Sigmoid colon (tissue), 7 donors: ENCODE results near the gene ZNF775. TPM values are rescaled to one million over a fixed set of nuclear protein-coding genes. Genes with fewer than 3 reads are reported as not detected.
A peak's percentile ranks its signal among the peaks of the same experiment; 100 is the strongest.

ENCODE experiments used
- DNase-seq: peaks from one replicate; pipeline ENCODE4 v3.0.0-alpha.2; 2019
- H3K27ac ChIP-seq, 4 donors: fragments of 200-600 bp; sonication (generic); one replicate each; pipeline ENCODE4 v1.5.1; 2016 to 2019; ENCODE audit warnings: mild to moderate bottlenecking in 1 of 4
- H3K27me3 ChIP-seq, 3 donors: fragments of 200-600 bp; sonication (generic); one replicate each; pipeline ENCODE4 v1.5.1; 2019; ENCODE audit warnings: mild to moderate bottlenecking in 1 of 3
- H3K36me3 ChIP-seq, 4 donors: fragments of 200-600 bp; sonication (generic); one replicate each; pipeline ENCODE4 v1.5.1; 2016 to 2019
- H3K4me1 ChIP-seq, 4 donors: fragments of 200-600 bp; sonication (generic); one replicate each; pipeline ENCODE4 v1.5.1; 2017 to 2019
- H3K4me3 ChIP-seq, 4 donors: fragments of 200-600 bp; sonication (generic); one replicate each; pipeline ENCODE4 v1.5.1; 2017 to 2019; ENCODE audit warnings: mild to moderate bottlenecking in 2 of 4, moderate library complexity in 1 of 4
- H3K9me3 ChIP-seq, 4 donors: fragments of 200-600 bp in 3 of 4; sonication (generic) in 3 of 4; one replicate each; pipeline versions ENCODE4 v1.5.1 to v1.6.1; 2013 to 2019
- CTCF ChIP-seq, 4 experiments: fragments of 450-650 bp in 3 of 4; fragments of 200-600 bp in 1 of 4; IDR thresholded peaks; one replicate each; pipeline ENCODE4 v1.5.1; 2016 to 2019; ENCODE audit warnings: antibody characterized with exemption in 4 of 4, mild to moderate bottlenecking in 3 of 4, moderate library complexity in 2 of 4
- EP300 ChIP-seq, 4 donors: sonication (generic); formaldehyde crosslinking; IDR thresholded peaks; one replicate each; pipeline ENCODE4 v1.6.1; 2017; ENCODE audit warnings: antibody characterized with exemption in 4 of 4
- POLR2A ChIP-seq, 2 donors: fragments of 450-650 bp; IDR thresholded peaks; one replicate each; pipeline ENCODE4 v1.6.1; 2016; ENCODE audit warnings: antibody characterized with exemption in 2 of 2, mild to moderate bottlenecking in 2 of 2, moderate library complexity in 2 of 2
- POLR2AphosphoS5 ChIP-seq, 4 donors: sonication (generic); formaldehyde crosslinking; IDR thresholded peaks; one replicate each; pipeline ENCODE4 v1.6.1; 2017; ENCODE audit warnings: antibody characterized with exemption in 4 of 4
- WGBS, 2 donors: extraction: QIAGEN DNeasy Blood & Tissue Kit; methylation state at CpG; one replicate each; pipeline ENCODE4 v1.1.7; 2013; 5-methylcytosine and 5-hydroxymethylcytosine counted together
- intact Hi-C: fragments of 100-400 bp; cut with DNase I; formaldehyde crosslinking; loops from one replicate; pipeline ENCODE4 v1.15.1; 2023
- polyA plus RNA-seq, 3 donors: library from polyadenylated mRNA; stranded (reverse); fragments of 200-250 nt; gene quantifications; one replicate each; pipeline ENCODE4 v1.2.3, GENCODE V29; 2013
- total RNA-seq, 4 donors: library from RNA; depleted of rRNA; stranded (reverse); fragments of >200 nt; gene quantifications; one replicate each; pipeline ENCODE4 v1.1.0, GENCODE V29; 2016
- donor health status: healthy with polysubstance abuse.
- donor health status: Bipolar disorder and iron deficiency.
- donor health status: healthy.

The ZNF775 gene
- total and polyA plus RNA-seq, 7 donors = 3.0 to 10.7 (median 6.1) TPM

GRCh38 chr7:150389532-150389816 is 10.3 kb downstream of the ZNF775 start:
- no peak for DNase-seq
- WGBS, 2 donors = 53 to 70% methylated on average over 5 of the region's 5 CpGs
- TF ChIP-seq POLR2A (IDR thresholded peaks at IDR 0.05) (no peak), CTCF (IDR thresholded peaks at IDR 0.05) (no peak), POLR2AphosphoS5 (IDR thresholded peaks at IDR 0.05) (no peak), EP300 (IDR thresholded peaks at IDR 0.05) (no peak)

GRCh38 chr7:150390205-150390604 is 11.1 kb downstream of the ZNF775 start:
- no peak for TF ChIP-seq CTCF (IDR thresholded peaks at IDR 0.05)
- TF ChIP-seq POLR2AphosphoS5 (IDR thresholded peaks at IDR 0.05) = no peak
- no peak for TF ChIP-seq EP300 (IDR thresholded peaks at IDR 0.05)
- TF ChIP-seq POLR2A (IDR thresholded peaks at IDR 0.05) = no peak
- no peaks in the 10 kb centered on the region for H3K36me3 ChIP-seq
- H3K4me3 ChIP-seq = no peak overlapping the region
- H3K9me3 ChIP-seq = no peaks in the 10 kb centered on the region
- H3K27me3 ChIP-seq = no peaks in the 10 kb centered on the region
- H3K4me1 ChIP-seq = peaks cover 0 to 17% (median 10%) of the 10 kb centered on the region in 4 donors
- DNase-seq = no peak
- WGBS, 2 donors = 86 to 92% methylated on average over 7 of the region's 7 CpGs
- no peak overlapping the region for H3K27ac ChIP-seq
- intact Hi-C loops = no loop called here

More at GRCh38 chr7:150389532-150389816, 10.3 kb downstream of the ZNF775 start:
- peaks cover 0 to 17% (median 13%) of the 10 kb centered on the region in 4 donors for H3K4me1 ChIP-seq
- H3K27me3 ChIP-seq = no peaks in the 10 kb centered on the region
- intact Hi-C loops = loop anchor here (2.0 kb wide), 2 partner anchors 31 to 103 kb away; no protein-coding TSS in a partner anchor
- no peaks in the 10 kb centered on the region for H3K36me3 ChIP-seq
- H3K9me3 ChIP-seq = no peaks in the 10 kb centered on the region
- H3K4me3 ChIP-seq = no peak overlapping the region
- peak overlapping the region; percentile 60 to 76 (median 67) for H3K27ac ChIP-seq

GRCh38 chr7:150393325-150393724 is 14.2 kb downstream of the ZNF775 start:
- WGBS, 2 donors = 20 to 69% methylated on average over 3 of the region's 3 CpGs
- Histone ChIP-seq H3K4me1 (peaks cover 0 to 14% (median 8%) of the 10 kb centered on the region in 4 donors), H3K9me3 (no peaks in the 10 kb centered on the region), H3K4me3 (no peak overlapping the region), H3K36me3 (peaks cover 0 to 20% (median 13%) of the 10 kb centered on the region in 4 donors), H3K27me3 (no peaks in the 10 kb centered on the region), H3K27ac (peak overlapping the region in 1 of 4 donors; percentile 2)
- TF ChIP-seq POLR2A (IDR thresholded peaks at IDR 0.05) = no peak
- no peak for TF ChIP-seq EP300 (IDR thresholded peaks at IDR 0.05)
- TF ChIP-seq POLR2AphosphoS5 (IDR thresholded peaks at IDR 0.05) = no peak
- TF ChIP-seq CTCF (IDR thresholded peaks at IDR 0.05) = no peak
- no peak for DNase-seq
- intact Hi-C loops = no loop called here

GRCh38 chr7:150396426-150396825 is 17.3 kb downstream of the ZNF775 start:
- Histone ChIP-seq H3K27me3 (no peaks in the 10 kb centered on the region), H3K36me3 (peaks cover 0 to 27% (median 16%) of the 10 kb centered on the region in 4 donors), H3K27ac (no peak overlapping the region), H3K4me1 (peaks cover 0 to 3% (median 0%) of the 10 kb centered on the region in 4 donors), H3K9me3 (no peaks in the 10 kb centered on the region), H3K4me3 (no peak overlapping the region)
- 91 to 97% methylated on average over 20 of the region's 20 CpGs for WGBS, 2 donors
- peak; percentile 61 for DNase-seq
- TF ChIP-seq POLR2AphosphoS5 (IDR thresholded peaks at IDR 0.05) (no peak), POLR2A (IDR thresholded peaks at IDR 0.05) (no peak), EP300 (IDR thresholded peaks at IDR 0.05) (no peak), CTCF (IDR thresholded peaks at IDR 0.05) (no peak)
- intact Hi-C loops = no loop called here

GRCh38 chr7:150396851-150397260 is 17.7 kb downstream of the ZNF775 start:
- no peak for TF ChIP-seq POLR2A (IDR thresholded peaks at IDR 0.05)
- TF ChIP-seq POLR2AphosphoS5 (IDR thresholded peaks at IDR 0.05) = no peak
- TF ChIP-seq CTCF (IDR thresholded peaks at IDR 0.05) = no peak
- TF ChIP-seq EP300 (IDR thresholded peaks at IDR 0.05) = no peak
- 96 to 98% methylated on average over 48 of the region's 48 CpGs for WGBS, 2 donors
- no peak overlapping the region for H3K27ac ChIP-seq
- no peaks in the 10 kb centered on the region for H3K9me3 ChIP-seq
- peaks cover 0 to 3% (median 0%) of the 10 kb centered on the region in 4 donors for H3K4me1 ChIP-seq
- peaks cover 0 to 27% (median 16%) of the 10 kb centered on the region in 4 donors for H3K36me3 ChIP-seq
- H3K4me3 ChIP-seq = no peak overlapping the region
- no peaks in the 10 kb centered on the region for H3K27me3 ChIP-seq
- intact Hi-C loops = no loop called here
- no peak for DNase-seq
